Glutamatergic neuron (in vitro differentiated cells): ENCODE data around the gene RCL1. TPM values are rescaled to one million over a fixed set of nuclear protein-coding genes. Genes with fewer than 3 reads are reported as not detected.

ENCODE experiments used
- DNase-seq: peaks from one replicate; pipeline ENCODE4 v3.0.0; 2022
- H3K27ac Mint-ChIP-seq: one replicate; pipeline ENCODE4 v1.8.0; 2020; ENCODE audit warnings: mild to moderate bottlenecking, mixed read lengths, inconsistent platforms; ENCODE audit not compliant: unreplicated experiment
- H3K27me3 Mint-ChIP-seq: one replicate; pipeline ENCODE4 v1.8.0; 2020; ENCODE audit warnings: mild to moderate bottlenecking, moderate library complexity, mixed read lengths, inconsistent platforms; ENCODE audit not compliant: unreplicated experiment
- H3K36me3 Mint-ChIP-seq: one replicate; pipeline ENCODE4 v1.8.0; 2020; ENCODE audit warnings: mild to moderate bottlenecking, mixed read lengths, inconsistent platforms; ENCODE audit not compliant: unreplicated experiment
- H3K4me1 Mint-ChIP-seq: one replicate; pipeline ENCODE4 v1.8.0; 2020; ENCODE audit warnings: mild to moderate bottlenecking, low read depth, mixed read lengths, inconsistent platforms; ENCODE audit not compliant: unreplicated experiment
- H3K4me3 Mint-ChIP-seq: one replicate; pipeline ENCODE4 v1.8.0; 2020; ENCODE audit warnings: mild to moderate bottlenecking, mixed read lengths, inconsistent platforms; ENCODE audit not compliant: unreplicated experiment
- H3K9me3 Mint-ChIP-seq: one replicate; pipeline ENCODE4 v1.8.0; 2020; ENCODE audit warnings: mild to moderate bottlenecking, moderate library complexity, mixed read lengths, inconsistent platforms; ENCODE audit not compliant: unreplicated experiment
- total RNA-seq: library from RNA; stranded (reverse); fragmentation: NEBNext Ultra II Directional; extraction: Animal tissue kit (Norgen Biotek cat#: 25700); gene quantifications from one replicate; pipeline ENCODE4 v1.2.1, GENCODE V29; 2021; ENCODE audit not compliant: unreplicated experiment
- TF ChIP-seq, protein P1 (sequence below): fragments of 200-600 bp; sonication (generic); IDR thresholded peaks from one replicate; pipeline ENCODE4 v1.5.0; 2021; ENCODE audit not compliant: partially characterized antibody, unreplicated experiment

The RCL1 gene
- total RNA-seq, 1 donor from 2014 or later: 14.4 TPM

GRCh38 chr9:4861736-4862451, 69.2 kb downstream of the RCL1 start:
- TF ChIP-seq, protein P1, sequence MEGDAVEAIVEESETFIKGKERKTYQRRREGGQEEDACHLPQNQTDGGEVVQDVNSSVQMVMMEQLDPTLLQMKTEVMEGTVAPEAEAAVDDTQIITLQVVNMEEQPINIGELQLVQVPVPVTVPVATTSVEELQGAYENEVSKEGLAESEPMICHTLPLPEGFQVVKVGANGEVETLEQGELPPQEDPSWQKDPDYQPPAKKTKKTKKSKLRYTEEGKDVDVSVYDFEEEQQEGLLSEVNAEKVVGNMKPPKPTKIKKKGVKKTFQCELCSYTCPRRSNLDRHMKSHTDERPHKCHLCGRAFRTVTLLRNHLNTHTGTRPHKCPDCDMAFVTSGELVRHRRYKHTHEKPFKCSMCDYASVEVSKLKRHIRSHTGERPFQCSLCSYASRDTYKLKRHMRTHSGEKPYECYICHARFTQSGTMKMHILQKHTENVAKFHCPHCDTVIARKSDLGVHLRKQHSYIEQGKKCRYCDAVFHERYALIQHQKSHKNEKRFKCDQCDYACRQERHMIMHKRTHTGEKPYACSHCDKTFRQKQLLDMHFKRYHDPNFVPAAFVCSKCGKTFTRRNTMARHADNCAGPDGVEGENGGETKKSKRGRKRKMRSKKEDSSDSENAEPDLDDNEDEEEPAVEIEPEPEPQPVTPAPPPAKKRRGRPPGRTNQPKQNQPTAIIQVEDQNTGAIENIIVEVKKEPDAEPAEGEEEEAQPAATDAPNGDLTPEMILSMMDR: no peak
- H3K36me3 Mint-ChIP-seq: peaks cover 8% of the 10 kb centered on the region
- H3K27ac Mint-ChIP-seq: no peak overlapping the region
- H3K4me3 Mint-ChIP-seq: no peak overlapping the region
- no peaks in the 10 kb centered on the region for H3K9me3 Mint-ChIP-seq
- DNase-seq: no peak
- no peaks in the 10 kb centered on the region for H3K27me3 Mint-ChIP-seq
- peaks cover 6% of the 10 kb centered on the region for H3K4me1 Mint-ChIP-seq

GRCh38 chr9:4862506-4863250, 69.9 kb downstream of the RCL1 start:
- Mint-ChIP-seq H3K27ac (no peak overlapping the region), H3K36me3 (peaks cover 4% of the 10 kb centered on the region), H3K4me1 (peaks cover 6% of the 10 kb centered on the region), H3K9me3 (no peaks in the 10 kb centered on the region), H3K4me3 (no peak overlapping the region), H3K27me3 (no peaks in the 10 kb centered on the region)
- TF ChIP-seq, protein P1: no peak
- DNase-seq: no peak

DNA sequence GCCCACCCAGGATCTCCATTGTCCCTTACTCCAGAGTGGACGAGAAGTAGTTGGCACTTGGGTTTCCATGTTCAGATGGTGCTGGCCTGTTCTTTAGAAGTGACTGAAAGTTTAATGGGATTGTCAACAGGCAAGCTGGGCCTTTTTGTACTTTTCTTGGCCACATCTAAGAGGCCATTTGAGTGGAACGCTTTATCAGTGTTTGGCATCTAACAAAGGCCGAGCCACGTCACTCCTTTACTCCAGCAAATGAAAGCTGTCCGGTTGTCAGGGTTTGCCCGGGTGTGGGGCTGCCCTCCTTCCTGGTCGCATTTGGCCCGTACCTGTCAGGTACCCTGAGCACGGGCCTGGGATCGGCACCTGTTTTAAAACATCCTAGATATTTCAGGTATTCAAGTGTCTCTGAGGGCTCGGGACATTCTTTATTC, 71.5 kb downstream of the RCL1 start:
- Mint-ChIP-seq H3K4me3 (no peak overlapping the region), H3K4me1 (peaks cover 6% of the 10 kb centered on the region), H3K27me3 (no peaks in the 10 kb centered on the region), H3K9me3 (no peaks in the 10 kb centered on the region), H3K36me3 (peaks cover 4% of the 10 kb centered on the region), H3K27ac (no peak overlapping the region)
- TF ChIP-seq, protein P1: no peak
- no peak for DNase-seq

- Mint-ChIP-seq H3K27ac (no peak overlapping the region), H3K27me3 (no peaks in the 10 kb centered on the region)
These were observed 72.0 kb downstream of the RCL1 start for GRCh38 chr9:4864698-4865097.

More at GRCh38 chr9:4864698-4865097, 72.0 kb downstream of the RCL1 start:
- TF ChIP-seq, protein P1: no peak
- DNase-seq: peak; percentile 42
- H3K36me3 Mint-ChIP-seq: peaks cover 4% of the 10 kb centered on the region
- no peak overlapping the region for H3K4me3 Mint-ChIP-seq
- peaks cover 6% of the 10 kb centered on the region for H3K4me1 Mint-ChIP-seq
- no peaks in the 10 kb centered on the region for H3K9me3 Mint-ChIP-seq
